ENCODE data around the gene COPS9.

Gene COPS9

GRCh38 chr2:240168041-240168440 is 31.9 kb upstream of the COPS9 start:
- no peaks in the 10 kb centered on the region for H3K36me3 Mint-ChIP-seq (ENCODE audit: low read depth)
- no peak overlapping the region for H3K4me3 Mint-ChIP-seq
- H3K27ac Mint-ChIP-seq, result no peak overlapping the region
- peaks cover 20% of the 10 kb centered on the region for H3K4me1 Mint-ChIP-seq
- H3K27me3 Mint-ChIP-seq (ENCODE audit: low read depth, poor library complexity), result peaks cover 27% of the 10 kb centered on the region
- no peak for DNase-seq
- no peak for TF ChIP-seq CTCF (IDR thresholded peaks at IDR 0.05)
- peaks cover 14% of the 10 kb centered on the region for H3K9me3 Mint-ChIP-seq

- H3K36me3 Mint-ChIP-seq (ENCODE audit: low read depth), result no peaks in the 10 kb centered on the region
- H3K27me3 Mint-ChIP-seq (ENCODE audit: low read depth, poor library complexity), result peaks cover 24% of the 10 kb centered on the region
- peaks cover 20% of the 10 kb centered on the region for H3K4me1 Mint-ChIP-seq
- no peak for DNase-seq
- no peak overlapping the region for H3K27ac Mint-ChIP-seq
- no peak for TF ChIP-seq CTCF (IDR thresholded peaks at IDR 0.05)
- H3K9me3 Mint-ChIP-seq, result peaks cover 9% of the 10 kb centered on the region
- H3K4me3 Mint-ChIP-seq, result no peak overlapping the region
These were observed 31.4 kb upstream of the COPS9 start for GRCh38 chr2:240167588-240167880.

GRCh38 chr2:240166761-240167587 is 30.9 kb upstream of the COPS9 start:
- H3K4me3 Mint-ChIP-seq, result no peak overlapping the region
- H3K36me3 Mint-ChIP-seq (ENCODE audit: low read depth), result no peaks in the 10 kb centered on the region
- no peak overlapping the region for H3K27ac Mint-ChIP-seq
- H3K27me3 Mint-ChIP-seq (ENCODE audit: low read depth, poor library complexity), result peaks cover 27% of the 10 kb centered on the region
- DNase-seq, result no peak
- no peak for TF ChIP-seq CTCF (IDR thresholded peaks at IDR 0.05)
- peaks cover 20% of the 10 kb centered on the region for H3K4me1 Mint-ChIP-seq
- H3K9me3 Mint-ChIP-seq, result peaks cover 6% of the 10 kb centered on the region

GRCh38 chr2:240166191-240166590 is 30.1 kb upstream of the COPS9 start:
- H3K9me3 Mint-ChIP-seq, result no peaks in the 10 kb centered on the region
- H3K27ac Mint-ChIP-seq, result peak overlapping the region; percentile 78
- peaks cover 31% of the 10 kb centered on the region for H3K27me3 Mint-ChIP-seq (ENCODE audit: low read depth, poor library complexity)
- H3K36me3 Mint-ChIP-seq (ENCODE audit: low read depth), result no peaks in the 10 kb centered on the region
- TF ChIP-seq CTCF (IDR thresholded peaks at IDR 0.05), result no peak
- DNase-seq, result no peak
- H3K4me1 Mint-ChIP-seq, result peaks cover 17% of the 10 kb centered on the region
- H3K4me3 Mint-ChIP-seq, result no peak overlapping the region

- H3K4me3 Mint-ChIP-seq, result no peak overlapping the region
- peak overlapping the region; percentile 78 for H3K27ac Mint-ChIP-seq
- TF ChIP-seq CTCF (IDR thresholded peaks at IDR 0.05), result no peak
These were observed 29.6 kb upstream of the COPS9 start for GRCh38 chr2:240165661-240166060.

GRCh38 chr2:240165034-240165433 is 28.9 kb upstream of the COPS9 start:
- peaks cover 5% of the 10 kb centered on the region for H3K4me1 Mint-ChIP-seq
- no peaks in the 10 kb centered on the region for H3K36me3 Mint-ChIP-seq (ENCODE audit: low read depth)
- H3K4me3 Mint-ChIP-seq, result no peak overlapping the region
- H3K27ac Mint-ChIP-seq, result no peak overlapping the region
- DNase-seq, result no peak
- no peak for TF ChIP-seq CTCF (IDR thresholded peaks at IDR 0.05)
- peaks cover 32% of the 10 kb centered on the region for H3K27me3 Mint-ChIP-seq (ENCODE audit: low read depth, poor library complexity)
- no peaks in the 10 kb centered on the region for H3K9me3 Mint-ChIP-seq

More at GRCh38 chr2:240165661-240166060, 29.6 kb upstream of the COPS9 start:
- Mint-ChIP-seq H3K27me3 (ENCODE audit: low read depth, poor library complexity) (peaks cover 31% of the 10 kb centered on the region), H3K4me1 (peaks cover 11% of the 10 kb centered on the region), H3K36me3 (ENCODE audit: low read depth) (no peaks in the 10 kb centered on the region), H3K9me3 (no peaks in the 10 kb centered on the region)
- DNase-seq, result no peak

Measured in nephron progenitor cell (in vitro differentiated cells).